Measurements from ENCODE around the gene PPP1R1B. TPM values are rescaled to one million over a fixed set of nuclear protein-coding genes. Genes with fewer than 3 reads are reported as not detected.

Gene PPP1R1B
- total and polyA plus RNA-seq, 2 experiments from 2014 or later = 3.4 to 5.4 TPM

DNA sequence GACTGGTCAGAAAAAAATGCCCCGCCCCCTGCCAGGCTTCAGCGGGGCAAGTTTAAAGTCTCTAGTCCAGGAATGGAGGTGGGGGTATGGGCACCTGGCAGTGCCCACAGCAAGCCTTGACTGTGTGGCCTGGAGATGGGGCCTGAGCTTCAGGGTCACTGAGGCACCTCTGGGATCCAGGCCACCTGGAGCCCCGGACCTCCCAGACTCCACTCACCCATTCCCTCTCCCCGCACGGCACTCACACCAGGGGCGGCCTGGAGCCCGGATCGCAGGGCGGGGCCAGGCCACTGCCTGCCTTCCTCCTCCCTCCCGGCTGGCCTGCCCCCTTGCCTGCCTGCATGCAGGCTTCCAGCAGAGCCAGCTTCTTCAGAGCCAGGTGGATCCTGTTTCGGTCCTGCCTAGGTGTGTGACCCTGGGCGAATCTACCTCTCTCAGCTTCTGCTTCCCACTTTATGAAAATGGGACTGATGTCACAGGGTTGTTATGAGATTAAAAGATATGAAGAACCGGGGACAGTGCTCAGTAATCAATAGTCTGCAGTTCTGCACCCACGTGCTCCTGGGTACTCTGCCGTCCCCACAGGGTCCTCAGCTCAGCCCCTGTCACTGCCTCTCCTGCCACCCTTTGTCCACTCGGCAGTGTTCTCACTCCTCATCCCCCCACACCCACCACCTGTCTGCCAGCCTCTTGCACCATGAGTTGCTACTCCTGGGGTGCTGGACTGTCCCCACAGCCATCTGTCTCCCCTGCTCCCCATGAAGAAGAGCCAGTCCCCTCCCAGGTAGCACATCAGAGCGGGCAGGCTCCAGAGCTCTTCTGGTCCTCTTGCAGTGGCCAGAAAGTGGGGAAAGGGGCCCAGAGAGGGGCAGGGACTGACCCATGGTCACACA is 37.2 kb downstream of the PPP1R1B start:
- no peaks in the 10 kb centered on the region for H3K79me2 ChIP-seq (replicated peaks; ENCODE audit: insufficient read depth)
- peak overlapping the region; percentile 50; the same call in 1 of the 2 replicates for H3K27ac Mint-ChIP-seq
- H3K4me1 ChIP-seq (ENCODE audit: insufficient read depth) = peaks cover 46% of the 10 kb centered on the region
- H3K4me3 ChIP-seq = peak overlapping the region; percentile 51; the same call in 1 of the 2 replicates
- peak overlapping the region; percentile 70 for H3K4me2 ChIP-seq
- peaks cover 14% of the 10 kb centered on the region; the same call in 2 of the 3 replicates for H3K36me3 Mint-ChIP-seq (ENCODE audit: low read depth)
- H3K9me3 Mint-ChIP-seq = no peaks in the 10 kb centered on the region; the same call in 2 of the 3 replicates
- no peaks in the 10 kb centered on the region; the same call in 1 of the 2 replicates for H4K20me1 ChIP-seq (replicated peaks; ENCODE audit: insufficient read depth)
- H3K4me1 Mint-ChIP-seq = peaks cover 45% of the 10 kb centered on the region
- no peaks in the 10 kb centered on the region for H3K36me3 ChIP-seq (ENCODE audit: insufficient read depth)
- H3K27me3 ChIP-seq (ENCODE audit: insufficient read depth) = peaks cover 33% of the 10 kb centered on the region
- H3K27me3 Mint-ChIP-seq (ENCODE audit: insufficient read depth, low read depth, poor library complexity) = peaks cover 18% of the 10 kb centered on the region
- H3F3A ChIP-seq (replicated peaks; ENCODE audit: low read depth) = peaks cover 3% of the 10 kb centered on the region
- no peak overlapping the region for H3K27ac ChIP-seq (ENCODE audit: low read depth)
- H3K4me3 Mint-ChIP-seq = peak overlapping the region; percentile 59
- H3K9me2 ChIP-seq (ENCODE audit: insufficient read depth) = no peaks in the 10 kb centered on the region
- TF ChIP-seq NANOG (IDR thresholded peaks at IDR 0.05; ENCODE audit: borderline replicate concordance) (no peak), POLR2AphosphoS5 (IDR thresholded peaks at IDR 0.05; ENCODE audit: low read depth) (peak; percentile 38), STAT1 (IDR thresholded peaks at IDR 0.05; ENCODE audit: unreplicated experiment) (no peak), EZH2phosphoT487 (IDR thresholded peaks at IDR 0.05; ENCODE audit: unreplicated experiment) (no peak), CREB1 (CRISPR knock-in tag; IDR thresholded peaks at IDR 0.05; ENCODE audit: low read depth) (no peak)
- TF ChIP-seq, protein P1, sequence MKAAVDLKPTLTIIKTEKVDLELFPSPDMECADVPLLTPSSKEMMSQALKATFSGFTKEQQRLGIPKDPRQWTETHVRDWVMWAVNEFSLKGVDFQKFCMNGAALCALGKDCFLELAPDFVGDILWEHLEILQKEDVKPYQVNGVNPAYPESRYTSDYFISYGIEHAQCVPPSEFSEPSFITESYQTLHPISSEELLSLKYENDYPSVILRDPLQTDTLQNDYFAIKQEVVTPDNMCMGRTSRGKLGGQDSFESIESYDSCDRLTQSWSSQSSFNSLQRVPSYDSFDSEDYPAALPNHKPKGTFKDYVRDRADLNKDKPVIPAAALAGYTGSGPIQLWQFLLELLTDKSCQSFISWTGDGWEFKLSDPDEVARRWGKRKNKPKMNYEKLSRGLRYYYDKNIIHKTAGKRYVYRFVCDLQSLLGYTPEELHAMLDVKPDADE (IDR thresholded peaks at IDR 0.05) = no peak
- TF ChIP-seq, protein P2, sequence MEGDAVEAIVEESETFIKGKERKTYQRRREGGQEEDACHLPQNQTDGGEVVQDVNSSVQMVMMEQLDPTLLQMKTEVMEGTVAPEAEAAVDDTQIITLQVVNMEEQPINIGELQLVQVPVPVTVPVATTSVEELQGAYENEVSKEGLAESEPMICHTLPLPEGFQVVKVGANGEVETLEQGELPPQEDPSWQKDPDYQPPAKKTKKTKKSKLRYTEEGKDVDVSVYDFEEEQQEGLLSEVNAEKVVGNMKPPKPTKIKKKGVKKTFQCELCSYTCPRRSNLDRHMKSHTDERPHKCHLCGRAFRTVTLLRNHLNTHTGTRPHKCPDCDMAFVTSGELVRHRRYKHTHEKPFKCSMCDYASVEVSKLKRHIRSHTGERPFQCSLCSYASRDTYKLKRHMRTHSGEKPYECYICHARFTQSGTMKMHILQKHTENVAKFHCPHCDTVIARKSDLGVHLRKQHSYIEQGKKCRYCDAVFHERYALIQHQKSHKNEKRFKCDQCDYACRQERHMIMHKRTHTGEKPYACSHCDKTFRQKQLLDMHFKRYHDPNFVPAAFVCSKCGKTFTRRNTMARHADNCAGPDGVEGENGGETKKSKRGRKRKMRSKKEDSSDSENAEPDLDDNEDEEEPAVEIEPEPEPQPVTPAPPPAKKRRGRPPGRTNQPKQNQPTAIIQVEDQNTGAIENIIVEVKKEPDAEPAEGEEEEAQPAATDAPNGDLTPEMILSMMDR (conservative IDR thresholded peaks at IDR 0.05; ENCODE audit: low read depth in 2 of 2) = 0 out of 4 replicates have a peak, but pooled peaks of 1 of the 2 experiments have one; percentile 3
- TF ChIP-seq, protein P3, sequence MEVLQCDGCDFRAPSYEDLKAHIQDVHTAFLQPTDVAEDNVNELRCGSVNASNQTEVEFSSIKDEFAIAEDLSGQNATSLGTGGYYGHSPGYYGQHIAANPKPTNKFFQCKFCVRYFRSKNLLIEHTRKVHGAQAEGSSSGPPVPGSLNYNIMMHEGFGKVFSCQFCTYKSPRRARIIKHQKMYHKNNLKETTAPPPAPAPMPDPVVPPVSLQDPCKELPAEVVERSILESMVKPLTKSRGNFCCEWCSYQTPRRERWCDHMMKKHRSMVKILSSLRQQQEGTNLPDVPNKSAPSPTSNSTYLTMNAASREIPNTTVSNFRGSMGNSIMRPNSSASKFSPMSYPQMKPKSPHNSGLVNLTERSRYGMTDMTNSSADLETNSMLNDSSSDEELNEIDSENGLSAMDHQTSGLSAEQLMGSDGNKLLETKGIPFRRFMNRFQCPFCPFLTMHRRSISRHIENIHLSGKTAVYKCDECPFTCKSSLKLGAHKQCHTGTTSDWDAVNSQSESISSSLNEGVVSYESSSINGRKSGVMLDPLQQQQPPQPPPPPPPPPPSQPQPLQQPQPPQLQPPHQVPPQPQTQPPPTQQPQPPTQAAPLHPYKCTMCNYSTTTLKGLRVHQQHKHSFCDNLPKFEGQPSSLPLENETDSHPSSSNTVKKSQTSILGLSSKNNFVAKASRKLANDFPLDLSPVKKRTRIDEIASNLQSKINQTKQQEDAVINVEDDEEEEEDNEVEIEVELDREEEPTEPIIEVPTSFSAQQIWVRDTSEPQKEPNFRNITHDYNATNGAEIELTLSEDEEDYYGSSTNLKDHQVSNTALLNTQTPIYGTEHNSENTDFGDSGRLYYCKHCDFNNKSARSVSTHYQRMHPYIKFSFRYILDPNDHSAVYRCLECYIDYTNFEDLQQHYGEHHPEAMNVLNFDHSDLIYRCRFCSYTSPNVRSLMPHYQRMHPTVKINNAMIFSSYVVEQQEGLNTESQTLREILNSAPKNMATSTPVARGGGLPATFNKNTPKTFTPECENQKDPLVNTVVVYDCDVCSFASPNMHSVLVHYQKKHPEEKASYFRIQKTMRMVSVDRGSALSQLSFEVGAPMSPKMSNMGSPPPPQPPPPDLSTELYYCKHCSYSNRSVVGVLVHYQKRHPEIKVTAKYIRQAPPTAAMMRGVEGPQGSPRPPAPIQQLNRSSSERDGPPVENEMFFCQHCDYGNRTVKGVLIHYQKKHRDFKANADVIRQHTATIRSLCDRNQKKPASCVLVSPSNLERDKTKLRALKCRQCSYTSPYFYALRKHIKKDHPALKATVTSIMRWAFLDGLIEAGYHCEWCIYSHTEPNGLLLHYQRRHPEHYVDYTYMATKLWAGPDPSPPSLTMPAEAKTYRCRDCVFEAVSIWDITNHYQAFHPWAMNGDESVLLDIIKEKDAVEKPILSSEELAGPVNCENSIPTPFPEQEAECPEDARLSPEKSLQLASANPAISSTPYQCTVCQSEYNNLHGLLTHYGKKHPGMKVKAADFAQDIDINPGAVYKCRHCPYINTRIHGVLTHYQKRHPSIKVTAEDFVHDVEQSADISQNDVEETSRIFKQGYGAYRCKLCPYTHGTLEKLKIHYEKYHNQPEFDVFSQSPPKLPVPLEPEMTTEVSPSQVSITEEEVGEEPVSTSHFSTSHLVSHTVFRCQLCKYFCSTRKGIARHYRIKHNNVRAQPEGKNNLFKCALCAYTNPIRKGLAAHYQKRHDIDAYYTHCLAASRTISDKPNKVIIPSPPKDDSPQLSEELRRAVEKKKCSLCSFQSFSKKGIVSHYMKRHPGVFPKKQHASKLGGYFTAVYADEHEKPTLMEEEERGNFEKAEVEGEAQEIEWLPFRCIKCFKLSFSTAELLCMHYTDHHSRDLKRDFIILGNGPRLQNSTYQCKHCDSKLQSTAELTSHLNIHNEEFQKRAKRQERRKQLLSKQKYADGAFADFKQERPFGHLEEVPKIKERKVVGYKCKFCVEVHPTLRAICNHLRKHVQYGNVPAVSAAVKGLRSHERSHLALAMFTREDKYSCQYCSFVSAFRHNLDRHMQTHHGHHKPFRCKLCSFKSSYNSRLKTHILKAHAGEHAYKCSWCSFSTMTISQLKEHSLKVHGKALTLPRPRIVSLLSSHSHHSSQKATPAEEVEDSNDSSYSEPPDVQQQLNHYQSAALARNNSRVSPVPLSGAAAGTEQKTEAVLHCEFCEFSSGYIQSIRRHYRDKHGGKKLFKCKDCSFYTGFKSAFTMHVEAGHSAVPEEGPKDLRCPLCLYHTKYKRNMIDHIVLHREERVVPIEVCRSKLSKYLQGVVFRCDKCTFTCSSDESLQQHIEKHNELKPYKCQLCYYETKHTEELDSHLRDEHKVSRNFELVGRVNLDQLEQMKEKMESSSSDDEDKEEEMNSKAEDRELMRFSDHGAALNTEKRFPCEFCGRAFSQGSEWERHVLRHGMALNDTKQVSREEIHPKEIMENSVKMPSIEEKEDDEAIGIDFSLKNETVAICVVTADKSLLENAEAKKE (CRISPR knock-in tag; IDR thresholded peaks at IDR 0.05) = no peak
- no peak overlapping the region for H2AFZ ChIP-seq
- ATAC-seq (peak; percentile 65), DNase-seq (ENCODE audit: low spot score) (peak; percentile 85)

All from GM23338 (cell line).